Gastrocnemius medialis (tissue), 4 donors: ENCODE data around the gene CAMTA1. TPM values are rescaled to one million over a fixed set of nuclear protein-coding genes. Genes with fewer than 3 reads are reported as not detected.

ENCODE experiments used
- ATAC-seq, 2 donors: fragments of 150-250 bp; one replicate each; pipeline ENCODE4 v1.9.1; 2016
- DNase-seq, 2 donors: peaks; one replicate each; pipeline ENCODE4 v3.0.0-alpha.2; 2019
- H3K27ac ChIP-seq, 4 donors: fragments of 200-600 bp; sonication (generic); 1 replicate in 1 of 4; 2 replicates in 3 of 4; pipeline ENCODE4 v1.5.1; 2016 to 2018; ENCODE audit warnings: mild to moderate bottlenecking in 2 of 4, moderate library complexity in 1 of 4
- H3K27me3 ChIP-seq, 3 donors: fragments of 200-600 bp; sonication (generic) in 2 of 3; 1 replicate in 1 of 3; 2 replicates in 2 of 3; pipeline versions ENCODE4 v1.5.1 to v1.6.0; 2016 to 2019; ENCODE audit warnings: mild to moderate bottlenecking in 1 of 3, moderate library complexity in 1 of 3
- H3K36me3 ChIP-seq, 2 donors: fragments of 200-600 bp; sonication (generic) in 1 of 2; one replicate each; pipeline ENCODE4 v1.5.1; 2017 to 2018
- H3K4me1 ChIP-seq, 2 donors: fragments of 200-600 bp; sonication (generic) in 1 of 2; one replicate each; pipeline ENCODE4 v1.5.1; 2016 to 2017; ENCODE audit warnings: mild to moderate bottlenecking in 2 of 2
- H3K4me3 ChIP-seq, 4 donors: fragments of 200-600 bp; sonication (generic) in 3 of 4; 1 replicate in 1 of 4; 2 replicates in 3 of 4; pipeline ENCODE4 v1.5.1; 2016 to 2019; ENCODE audit warnings: mild to moderate bottlenecking in 2 of 4
- H3K9me3 ChIP-seq, 3 donors: fragments of 200-600 bp; sonication (generic) in 2 of 3; 1 replicate in 1 of 3; 2 replicates in 2 of 3; pipeline ENCODE4 v1.5.1; 2016 to 2019
- CTCF ChIP-seq, 5 experiments: fragments of 450-650 bp in 3 of 5; fragments of 200-600 bp in 2 of 5; sonication (generic) in 2 of 5; IDR thresholded peaks in 4 of 5; conservative IDR thresholded peaks in 1 of 5; 1 replicate in 4 of 5; 2 replicates in 1 of 5; pipeline ENCODE4 v1.5.1; 2016 to 2019; ENCODE audit warnings: antibody characterized with exemption in 5 of 5, mild to moderate bottlenecking in 3 of 5, moderate library complexity in 3 of 5
- POLR2A ChIP-seq, 2 donors: fragments of 450-650 bp; IDR thresholded peaks; one replicate each; pipeline ENCODE4 v1.6.1; 2017; ENCODE audit warnings: antibody characterized with exemption in 2 of 2, mild to moderate bottlenecking in 2 of 2, moderate library complexity in 2 of 2
- in situ Hi-C, 4 donors: fragments of 200-750 bp; cut with MboI; loops; one replicate each; pipeline versions ENCODE4 v1.15.0 to v1.8.0; 2017; ENCODE audit warnings: low sequenced_read_pairs in 4 of 4
- intact Hi-C: fragments of 100-400 bp; cut with DNase I; formaldehyde crosslinking; loops from one replicate; pipeline ENCODE4 v1.15.1; 2023; ENCODE audit warnings: low total_unique reads
- total RNA-seq, 4 donors: library from RNA; depleted of rRNA; stranded (reverse); fragments of >200 nt; gene quantifications; one replicate each; pipeline versions ENCODE4 v1.1.0 to v1.2.3, GENCODE V29; 2016

Gene CAMTA1
- total RNA-seq, 4 donors from 2014 or later = 60.5 to 113 (median 70.4) TPM

- in situ Hi-C loops = no loop called here
- peak overlapping the region in 2 of 4 donors; percentile 96 to 98 for H3K27ac ChIP-seq
- intact Hi-C loops = loop anchor here (5.0 kb wide), 1 partner anchor 1096 kb away; the partner anchor contains the start of gene ENO1
Observed at GRCh38 chr1:7781501-7781900, 996.2 kb downstream of the CAMTA1 start.

GRCh38 chr1:7781923-7782495 lies 996.8 kb downstream of the CAMTA1 start:
- H3K36me3 ChIP-seq = peaks cover 2 to 52% of the 10 kb centered on the region in 2 donors
- H3K4me3 ChIP-seq = no peak overlapping the region
- DNase-seq = no peak
- in situ Hi-C loops (no loop called here), intact Hi-C loops (loop anchor here (5.0 kb wide), 1 partner anchor 1095 kb away; the partner anchor contains the start of gene ENO1)
- H3K27ac ChIP-seq = peak overlapping the region; percentile 31 to 98 (median 96)
- H3K9me3 ChIP-seq = no peaks in the 10 kb centered on the region
- H3K27me3 ChIP-seq = no peaks in the 10 kb centered on the region
- TF ChIP-seq CTCF (IDR thresholded peaks at IDR 0.05 in 4 of 5, conservative IDR thresholded peaks at IDR 0.05 in 1 of 5) (no peak), POLR2A (IDR thresholded peaks at IDR 0.05) (no peak)
- H3K4me1 ChIP-seq = peaks cover 15 to 25% of the 10 kb centered on the region in 2 donors
- no peak for ATAC-seq

More at GRCh38 chr1:7781501-7781900, 996.2 kb downstream of the CAMTA1 start:
- Histone ChIP-seq H3K4me3 (no peak overlapping the region), H3K4me1 (peaks cover 15 to 20% of the 10 kb centered on the region in 2 donors), H3K9me3 (no peaks in the 10 kb centered on the region), H3K27me3 (no peaks in the 10 kb centered on the region), H3K36me3 (peaks cover 2 to 50% of the 10 kb centered on the region in 2 donors)
- ATAC-seq = no peak
- no peak for TF ChIP-seq POLR2A (IDR thresholded peaks at IDR 0.05)
- no peak for DNase-seq

- Histone ChIP-seq H3K9me3 (no peaks in the 10 kb centered on the region), H3K27ac (peak overlapping the region; percentile 94 to 98 (median 96)), H3K4me1 (peaks cover 15 to 26% of the 10 kb centered on the region in 2 donors), H3K36me3 (peaks cover 2 to 45% of the 10 kb centered on the region in 2 donors), H3K27me3 (no peaks in the 10 kb centered on the region), H3K4me3 (peak overlapping the region; percentile 65 to 80 (median 74))
- no peak for TF ChIP-seq POLR2A (IDR thresholded peaks at IDR 0.05)
- TF ChIP-seq CTCF (IDR thresholded peaks at IDR 0.05 in 4 of 5, conservative IDR thresholded peaks at IDR 0.05 in 1 of 5) = no peak
- ATAC-seq (peak in 1 of 2 donors; percentile 31), DNase-seq (peak; percentile 52 to 82)
- intact Hi-C loops = loop anchor here (5.0 kb wide), 1 partner anchor 1094 kb away; the partner anchor contains the start of gene ENO1
- in situ Hi-C loops = no loop called here
Observed at GRCh38 chr1:7783178-7783711, 998.0 kb downstream of the CAMTA1 start.

- no peaks in the 10 kb centered on the region for H3K27me3 ChIP-seq
- DNase-seq (peak; percentile 93 to 98), ATAC-seq (peak; percentile 86 to 87)
- H3K9me3 ChIP-seq = no peaks in the 10 kb centered on the region
- in situ Hi-C loops (no loop called here), intact Hi-C loops (loop anchor here (1.0 to 5.0 kb wide), 2 partner anchors 13 to 1093 kb away; partner anchors contain the start of genes ENO1 and VAMP3)
- TF ChIP-seq POLR2A (IDR thresholded peaks at IDR 0.05) (peak; percentile 94 to 96), CTCF (IDR thresholded peaks at IDR 0.05 in 4 of 5, conservative IDR thresholded peaks at IDR 0.05 in 1 of 5) (peak in 2 of 5 experiments; percentile 12 to 59)
- H3K36me3 ChIP-seq = peaks cover 2 to 46% of the 10 kb centered on the region in 2 donors
- H3K27ac ChIP-seq = peak within 1 kb of the TSS; percentile 95 to 98 (median 98)
- H3K4me1 ChIP-seq = peaks cover 15 to 26% of the 10 kb centered on the region in 2 donors
- peak within 1 kb of the TSS; percentile 71 to 80 (median 78) for H3K4me3 ChIP-seq
Observed at GRCh38 chr1:7783826-7784491, 998.7 kb downstream of the CAMTA1 start, which contains the start of gene PER3. PER3 (plus strand) TSS chr1:7784291; CDS start chr1:7784878, 587 bp downstream.
